ENCODE data around the gene CNTNAP2.

CNTNAP2 gene

GRCh38 chr7:147519062-147519461 lies 1402.5 kb downstream of the CNTNAP2 start:
- DNase-seq = no peak

- no peak for DNase-seq
These were observed 1406.5 kb downstream of the CNTNAP2 start for GRCh38 chr7:147523056-147523455.

- DNase-seq = no peak
These were observed 1408.2 kb downstream of the CNTNAP2 start for GRCh38 chr7:147524726-147525250.

GRCh38 chr7:147525325-147525724 lies 1408.7 kb downstream of the CNTNAP2 start:
- DNase-seq = no peak

GRCh38 chr7:147535701-147536111 lies 1419.1 kb downstream of the CNTNAP2 start:
- no peak for DNase-seq

GRCh38 chr7:147539685-147540084 lies 1423.1 kb downstream of the CNTNAP2 start:
- no peak for DNase-seq

- no peak for DNase-seq
These were observed 1424.1 kb downstream of the CNTNAP2 start for GRCh38 chr7:147540743-147541142.

- no peak for DNase-seq
These were observed 1424.7 kb downstream of the CNTNAP2 start for GRCh38 chr7:147541261-147541660.

- no peak for DNase-seq
These were observed 1430.8 kb downstream of the CNTNAP2 start for GRCh38 chr7:147547252-147547897.

- DNase-seq = no peak
These were observed 1439.7 kb downstream of the CNTNAP2 start for GRCh38 chr7:147556317-147556716.

- DNase-seq = no peak
These were observed 1447.1 kb downstream of the CNTNAP2 start for GRCh38 chr7:147563669-147564068.

GRCh38 chr7:147564786-147565476 lies 1448.3 kb downstream of the CNTNAP2 start:
- DNase-seq = no peak

- DNase-seq = no peak
These were observed 1450.4 kb downstream of the CNTNAP2 start for GRCh38 chr7:147567043-147567442.

GRCh38 chr7:147569116-147569913 lies 1452.7 kb downstream of the CNTNAP2 start:
- DNase-seq = no peak

- DNase-seq = no peak
These were observed 1453.8 kb downstream of the CNTNAP2 start for GRCh38 chr7:147570390-147570789.

GRCh38 chr7:147571436-147572185 lies 1455.0 kb downstream of the CNTNAP2 start:
- no peak for DNase-seq

GRCh38 chr7:147578196-147578595 lies 1461.6 kb downstream of the CNTNAP2 start:
- no peak for DNase-seq

- DNase-seq = no peak
These were observed 1462.5 kb downstream of the CNTNAP2 start for GRCh38 chr7:147579148-147579547.

GRCh38 chr7:147584771-147585193 lies 1468.2 kb downstream of the CNTNAP2 start:
- DNase-seq = no peak

GRCh38 chr7:147586110-147586509 lies 1469.5 kb downstream of the CNTNAP2 start:
- DNase-seq = no peak

GRCh38 chr7:147586526-147586925 lies 1469.9 kb downstream of the CNTNAP2 start:
- DNase-seq = no peak

- DNase-seq = no peak
These were observed 1476.9 kb downstream of the CNTNAP2 start for GRCh38 chr7:147593271-147594057.
